GM19238 (cell line): ENCODE data around the gene PGGT1B.

Experiments
- DNase-seq: peaks from one replicate; pipeline ENCODE4 v3.0.0; 2011; ENCODE audit warnings: low spot score; ENCODE audit not compliant: insufficient read length

Gene PGGT1B

DNA sequence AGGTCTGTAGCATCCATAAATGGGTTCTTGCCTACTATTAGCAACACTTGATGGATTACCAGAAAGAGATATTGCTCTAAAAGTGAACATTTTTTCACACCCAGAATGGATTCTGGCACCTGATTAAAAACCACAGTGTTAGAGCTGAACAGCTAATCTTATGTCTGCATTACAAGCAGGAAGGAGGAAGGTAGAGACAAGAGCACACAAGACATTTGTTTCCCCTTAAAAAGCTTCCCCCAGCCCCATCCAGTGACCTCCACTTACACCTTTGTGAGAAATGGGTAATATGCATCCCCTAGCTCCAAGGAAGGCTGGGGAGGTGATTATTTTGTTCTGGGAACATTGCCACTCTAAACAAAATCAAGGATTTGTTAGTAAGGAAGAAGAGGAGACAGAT is 80.9 kb downstream of the PGGT1B start:
- no peak for DNase-seq

DNA sequence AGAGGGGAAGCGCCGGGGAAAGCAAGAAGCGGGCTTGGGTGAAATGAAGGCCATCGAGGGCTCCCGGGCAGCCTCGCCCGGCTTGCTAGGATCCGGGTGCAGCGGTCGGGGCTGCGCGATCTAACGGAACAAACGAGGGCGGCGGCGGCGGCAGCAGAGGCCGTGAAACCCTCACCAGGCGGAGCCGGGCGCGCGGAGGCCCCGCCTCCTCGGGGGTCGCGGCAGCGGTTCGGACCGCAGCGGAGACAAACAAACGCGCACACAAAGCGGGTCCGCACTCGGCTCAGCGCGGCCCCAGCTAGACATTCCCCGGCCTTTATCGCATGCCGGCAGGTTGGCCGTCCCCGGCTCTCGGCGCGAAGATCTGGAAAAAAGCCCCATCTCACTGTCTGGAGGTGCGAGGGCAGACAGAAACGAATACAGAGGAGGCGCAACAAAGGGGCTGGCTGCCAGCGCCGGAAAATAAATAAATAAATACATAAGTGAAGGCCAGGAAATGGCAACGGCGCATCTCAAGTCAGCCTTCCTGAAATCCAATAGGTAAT is 82.4 kb downstream of the PGGT1B start:
- DNase-seq: peak; percentile 23

DNA sequence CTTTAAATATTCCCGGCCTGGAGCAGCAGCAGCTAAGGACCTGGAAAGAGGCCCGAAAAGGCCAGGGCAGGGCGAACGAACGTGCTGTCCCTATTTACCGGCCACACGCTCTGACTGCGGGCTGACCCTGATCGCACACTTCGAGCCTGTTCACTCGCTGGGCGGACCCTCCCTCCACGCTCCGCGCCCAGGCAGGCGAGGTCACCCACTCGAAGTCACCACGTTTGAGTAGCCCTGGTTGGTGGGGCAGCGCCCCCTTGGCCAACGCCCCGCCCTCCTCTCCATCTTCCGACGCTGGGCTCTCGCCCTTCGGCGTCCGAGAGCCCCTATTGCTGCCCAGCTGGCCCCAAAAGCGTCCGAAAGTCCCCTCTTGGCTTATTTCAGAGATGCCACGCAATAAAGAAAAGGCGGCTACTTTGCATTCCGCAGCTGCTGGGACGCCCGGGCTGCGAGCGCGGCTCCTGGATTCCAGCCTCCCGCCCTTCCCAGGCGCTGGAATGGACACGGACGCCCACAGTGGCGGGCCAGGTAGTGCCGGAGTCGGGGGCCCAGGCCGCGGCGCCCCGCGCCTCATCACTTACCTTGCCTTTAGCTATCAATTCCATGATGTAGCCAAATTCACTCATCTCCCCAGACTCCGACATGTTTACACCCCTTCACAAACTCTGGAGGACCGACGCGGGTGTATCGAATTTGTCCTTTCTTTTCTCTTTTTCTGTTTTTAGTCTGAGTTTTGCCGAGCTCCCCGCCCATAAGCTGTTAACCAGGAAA is 83.1 kb downstream of the PGGT1B start:
- no peak for DNase-seq

GRCh38 chr5:115179030-115179393 is 83.7 kb downstream of the PGGT1B start:
- DNase-seq: no peak

DNA sequence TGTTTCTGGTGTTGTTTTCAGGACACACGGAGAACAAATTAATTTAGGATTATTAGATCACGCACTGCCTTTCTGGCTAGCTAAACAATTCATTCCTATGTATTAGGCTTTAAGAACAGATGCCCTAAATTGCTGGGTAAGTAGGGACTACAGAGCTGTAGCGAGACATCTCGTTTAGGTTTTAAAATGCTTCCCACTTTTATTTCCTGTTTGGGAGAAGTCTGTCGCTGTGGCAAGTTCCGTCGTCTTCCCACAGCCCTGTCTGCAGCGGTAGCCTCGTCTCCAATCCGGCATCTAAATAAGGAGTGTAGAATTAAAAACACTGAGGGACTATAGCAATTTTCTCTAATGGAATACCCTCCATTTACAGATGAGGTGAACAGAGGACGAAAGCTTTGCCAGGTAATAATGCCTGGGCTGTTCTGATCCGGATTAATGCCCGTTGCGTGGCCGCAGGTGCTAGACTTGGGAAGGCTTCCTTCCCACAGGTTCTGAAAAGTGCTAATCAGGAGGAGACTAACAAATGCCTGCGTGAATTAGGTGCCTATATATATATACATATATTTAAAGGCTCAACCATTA is 91.7 kb downstream of the PGGT1B start:
- no peak for DNase-seq

- DNase-seq: no peak
Measured at GRCh38 chr5:115170134-115170928, 92.3 kb downstream of the PGGT1B start.

GRCh38 chr5:115169487-115170133 is 93.1 kb downstream of the PGGT1B start, which contains the start of gene TRIM36:
TRIM36 (minus strand) TSS chr5:115169908; CDS start chr5:115169634, 274 bp downstream.
- peak; percentile 66 for DNase-seq

GRCh38 chr5:115168829-115169486 is 93.7 kb downstream of the PGGT1B start:
- no peak for DNase-seq

- DNase-seq: no peak
Measured at GRCh38 chr5:115166744-115167393, 95.8 kb downstream of the PGGT1B start.

DNA sequence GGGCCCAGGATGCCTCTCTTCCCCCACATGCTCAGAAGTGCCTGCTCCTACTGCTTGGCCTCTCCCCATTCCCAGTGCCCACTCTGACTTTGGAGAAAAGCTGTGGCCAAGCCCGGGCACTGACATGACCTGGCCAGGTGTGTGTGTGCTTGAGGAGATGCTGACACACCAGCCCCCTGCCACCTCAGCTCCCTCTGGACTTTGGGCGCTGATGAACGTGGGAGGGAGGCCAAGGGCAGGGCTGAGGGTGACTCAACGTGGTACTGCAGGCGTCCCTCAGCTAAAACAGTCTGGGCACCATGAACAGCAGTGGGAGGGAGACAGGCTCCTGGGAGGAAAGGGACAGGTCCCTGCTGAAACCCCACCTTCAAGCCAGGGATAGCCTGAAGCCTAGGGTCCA is 96.9 kb downstream of the PGGT1B start:
- no peak for DNase-seq

- no peak for DNase-seq
Measured at GRCh38 chr5:115160975-115161475, 101.7 kb downstream of the PGGT1B start.
